Tongue (tissue), 3 donors: ENCODE measurements around the gene GJA1. TPM values are rescaled to one million over a fixed set of nuclear protein-coding genes. Genes with fewer than 3 reads are reported as not detected.

Experiments
- DNase-seq: peaks from one replicate; pipeline ENCODE4 v3.0.0-alpha.2; 2015
- small RNA-seq: library from RNA; depleted of rRNA; stranded (forward); fragments of <200 nt; gene quantifications from one replicate; pipeline ENCODE3, GENCODE V24; 2014; ENCODE audit warnings: low replicate concordance
- total RNA-seq: library from RNA; depleted of rRNA; stranded (reverse); fragments of >200 nt; gene quantifications from one replicate; pipeline ENCODE4 v1.2.3, GENCODE V29; 2014

Gene GJA1
- total RNA-seq, 1 donor from 2014 or later: 102 TPM

- DNase-seq: no peak
Observed at GRCh38 chr6:121491576-121491975, 56.1 kb downstream of the GJA1 start.

- no peak for DNase-seq
Observed at GRCh38 chr6:121492536-121492935, 57.1 kb downstream of the GJA1 start.

GRCh38 chr6:121497970-121498375 is 62.5 kb downstream of the GJA1 start:
- no peak for DNase-seq

GRCh38 chr6:121498481-121499276 is 63.2 kb downstream of the GJA1 start:
- DNase-seq: no peak

Small RNA genes within 50 kb of the gene (small RNA-seq; reads per million reads assigned to genes)
- not detected for gene RNU4-35P

Other genes starting within 250 kb of the GJA1 start
- 32.9 TPM for gene TBC1D32, start 101.2 kb upstream of the GJA1 start, total RNA-seq